Kidney capillary endothelial cell (primary cell): ENCODE measurements around the gene BTBD16.
A peak's percentile ranks its signal among the peaks of the same experiment; 100 is the strongest.

Experiments
- DNase-seq: peaks from one replicate; pipeline ENCODE4 v3.0.0-alpha.2; 2018; ENCODE audit warnings: low spot score

The BTBD16 gene

GRCh38 chr10:122294511-122295450 lies 23.7 kb downstream of the BTBD16 start:
- DNase-seq = peak; percentile 9

DNA sequence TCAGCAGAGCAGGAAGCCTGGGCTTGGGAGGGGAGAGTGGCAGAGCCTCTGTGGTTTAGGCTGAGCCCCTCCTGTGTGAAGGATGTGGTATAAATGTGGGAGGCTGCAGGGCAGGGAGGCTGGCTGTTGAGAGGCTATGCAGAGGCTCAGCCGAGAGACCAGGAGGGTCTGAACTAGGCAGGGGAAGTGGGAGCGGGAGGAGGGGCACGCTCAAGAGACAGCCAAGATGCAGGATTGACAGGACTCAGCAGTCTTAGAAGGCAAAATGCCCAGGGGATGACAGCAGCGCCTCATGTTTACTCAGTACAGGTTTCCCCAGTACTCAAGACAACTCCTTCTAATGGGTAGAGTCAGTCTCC lies 24.3 kb downstream of the BTBD16 start:
- DNase-seq = no peak

GRCh38 chr10:122296363-122297120 lies 25.4 kb downstream of the BTBD16 start:
- no peak for DNase-seq

DNA sequence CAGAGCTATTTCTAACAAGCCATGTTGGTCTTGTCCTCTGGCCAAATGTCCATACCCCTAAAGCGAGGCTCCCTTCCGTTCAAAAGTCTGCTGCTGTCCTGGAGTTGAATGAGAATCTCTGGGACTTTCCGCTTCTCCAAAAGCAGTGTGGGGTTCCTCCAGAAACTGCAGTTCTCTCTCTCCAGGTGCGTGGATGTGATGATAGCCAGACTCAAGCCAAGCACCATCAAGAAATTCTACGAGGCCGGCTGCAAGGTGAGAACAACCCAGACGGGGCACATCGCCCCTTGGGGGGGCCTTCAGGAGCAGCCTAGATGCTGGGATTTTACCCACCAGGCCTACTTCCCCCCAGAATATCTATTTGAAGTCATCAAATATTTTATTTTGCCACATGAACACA lies 26.5 kb downstream of the BTBD16 start:
- no peak for DNase-seq

GRCh38 chr10:122298206-122298597 lies 27.1 kb downstream of the BTBD16 start:
- DNase-seq = no peak

DNA sequence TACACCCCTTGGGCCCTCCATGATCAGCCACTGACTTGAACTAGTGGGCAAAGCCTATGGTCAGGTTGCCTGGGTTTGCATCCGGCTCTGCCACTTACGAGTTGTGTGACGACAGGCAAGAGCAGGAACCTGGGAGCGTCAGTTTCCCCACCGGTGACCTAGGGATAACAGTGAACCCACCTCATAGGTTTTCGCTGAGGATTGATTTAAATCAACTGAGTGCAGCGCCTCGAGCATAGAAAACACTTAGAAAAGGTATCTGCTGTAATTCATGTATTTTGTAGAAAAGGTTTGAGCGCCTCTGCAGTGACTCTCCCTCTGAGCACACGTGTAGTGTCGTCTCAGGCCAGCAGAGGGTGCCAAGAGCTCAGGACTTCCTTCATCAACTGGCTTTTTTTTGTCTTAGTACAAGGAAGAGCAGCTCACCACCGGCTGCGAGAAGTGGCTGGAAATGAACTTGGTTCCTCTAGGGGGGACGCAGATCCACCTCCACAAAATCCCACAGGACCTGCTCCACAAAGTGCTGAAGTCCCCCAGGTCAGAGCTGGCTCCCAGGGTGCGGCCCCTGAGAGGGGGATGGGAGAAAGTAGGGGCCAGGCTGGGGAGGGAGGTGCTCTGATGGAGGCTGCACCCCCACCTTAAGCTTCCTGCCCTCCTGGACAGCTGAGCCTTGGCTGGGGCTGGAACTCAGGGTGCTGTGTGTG lies 27.7 kb downstream of the BTBD16 start:
- peak; percentile 83 for DNase-seq

- no peak for DNase-seq
Observed at GRCh38 chr10:122299423-122300075, 28.5 kb downstream of the BTBD16 start.

- DNase-seq = no peak
Observed at GRCh38 chr10:122301055-122301810, 30.1 kb downstream of the BTBD16 start.

DNA sequence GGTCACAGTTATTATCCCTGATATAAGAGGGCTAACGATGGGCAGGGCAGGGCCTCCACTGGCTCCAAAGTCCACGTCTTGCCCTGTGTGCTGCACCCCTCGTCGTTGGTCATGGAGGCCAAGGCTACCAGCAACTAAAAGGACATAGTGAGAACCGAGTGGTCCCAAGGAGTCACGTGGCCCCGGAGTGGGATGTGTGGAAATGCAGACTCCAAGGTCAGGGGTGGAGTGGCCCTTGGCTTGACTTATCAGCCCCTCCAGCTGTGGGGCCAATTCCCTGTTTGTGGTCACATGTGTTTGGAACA lies 30.7 kb downstream of the BTBD16 start:
- no peak for DNase-seq

DNA sequence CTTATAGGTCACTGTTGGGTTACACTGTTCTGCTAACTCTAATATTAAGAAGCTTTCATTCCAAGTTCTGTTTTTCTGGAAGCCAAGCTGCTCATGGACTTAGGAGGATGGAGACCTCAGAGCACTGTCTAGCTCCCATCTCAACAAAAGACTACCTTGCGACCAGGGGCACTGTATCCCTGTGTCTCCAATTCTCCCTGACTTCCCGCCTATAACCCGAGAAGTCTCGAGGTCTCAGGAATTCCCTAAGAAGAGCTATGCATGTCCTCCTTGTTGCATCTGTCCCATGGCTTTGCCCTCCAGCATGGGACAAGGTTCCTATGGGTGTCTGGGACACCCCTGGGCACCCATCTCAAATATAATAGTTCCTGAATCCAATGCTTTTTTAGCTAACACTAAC lies 31.2 kb downstream of the BTBD16 start:
- DNase-seq = no peak

DNA sequence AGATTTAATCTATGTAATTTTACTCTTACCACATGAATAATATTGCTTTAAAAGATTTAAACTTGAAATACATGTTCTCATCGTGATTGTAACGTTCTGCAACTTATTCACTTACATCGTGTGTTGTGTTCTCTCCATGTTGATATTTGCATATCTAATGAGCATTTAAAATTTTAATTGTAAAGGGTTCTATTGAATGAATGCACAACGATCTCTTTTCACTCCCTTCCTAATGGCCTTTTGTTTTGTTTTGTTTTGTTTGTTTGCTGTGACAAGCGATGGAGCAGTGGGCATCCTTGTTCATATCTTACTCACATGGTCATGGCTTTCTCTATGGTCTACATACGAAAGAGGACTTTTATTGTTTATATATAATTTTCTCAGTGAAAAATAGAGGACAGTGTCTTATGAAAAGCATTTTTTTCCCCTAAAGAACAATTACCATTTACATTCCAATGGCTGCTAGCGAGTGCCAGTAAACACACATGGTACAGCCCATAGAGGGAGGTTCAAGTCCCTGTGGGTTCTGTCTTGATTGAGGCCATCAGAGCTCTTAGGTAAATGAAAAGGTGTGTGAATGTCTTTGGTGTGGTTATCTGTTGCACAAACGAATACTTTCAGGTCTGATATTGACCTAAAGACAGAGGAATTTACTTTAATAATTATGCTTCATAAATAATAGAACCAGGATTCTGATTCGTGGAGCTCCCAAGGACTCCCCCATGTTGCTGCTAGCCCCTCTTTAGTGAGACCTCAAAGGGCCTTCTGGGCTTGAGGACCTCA lies 32.4 kb downstream of the BTBD16 start:
- no peak for DNase-seq

DNA sequence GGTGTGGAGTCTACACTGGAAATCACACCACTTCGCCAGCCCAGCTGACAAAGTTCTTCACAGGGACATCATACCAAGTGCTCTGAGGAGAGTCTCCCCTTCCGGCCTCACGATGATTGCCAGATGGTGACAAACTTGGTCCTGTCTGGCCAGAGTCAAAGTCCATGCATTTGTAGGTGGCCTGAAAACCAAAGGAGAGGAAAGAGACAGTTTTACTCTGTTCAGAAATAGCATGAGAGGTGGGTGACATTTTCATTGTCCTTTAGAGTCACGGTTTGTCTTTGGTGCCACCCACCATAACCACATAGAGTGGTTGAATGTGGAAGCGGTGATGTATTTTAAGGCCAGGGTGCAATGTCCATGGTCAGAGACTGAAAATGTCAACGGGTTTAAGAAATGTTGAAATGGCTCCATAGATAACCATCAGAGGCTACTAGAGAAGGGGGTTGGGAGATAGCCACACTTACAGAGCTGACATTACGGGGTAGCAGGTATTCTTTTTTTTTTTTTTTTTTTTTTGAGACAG lies 33.0 kb downstream of the BTBD16 start:
- DNase-seq = no peak

- no peak for DNase-seq
Observed at GRCh38 chr10:122306282-122306681, 35.2 kb downstream of the BTBD16 start.

DNA sequence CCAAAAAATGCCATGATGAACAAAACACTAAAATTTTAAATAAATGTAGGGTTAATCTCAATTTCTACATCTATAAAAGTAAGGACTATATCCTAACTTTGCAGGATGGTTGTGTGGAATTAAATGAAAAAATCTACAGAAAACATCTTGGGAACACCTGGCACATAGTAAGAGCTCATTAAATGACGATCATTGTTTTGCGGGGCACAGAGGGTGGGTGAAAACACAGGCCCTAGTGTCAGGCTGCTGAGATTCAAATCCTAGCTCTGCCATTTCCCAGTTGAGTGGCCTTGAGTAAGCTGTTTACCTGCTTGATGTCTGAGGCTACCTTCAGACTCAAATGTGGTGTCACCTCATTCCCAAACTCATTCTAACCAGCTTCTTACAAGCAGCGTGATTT lies 35.6 kb downstream of the BTBD16 start:
- DNase-seq = no peak

GRCh38 chr10:122307669-122308416 lies 36.7 kb downstream of the BTBD16 start:
- peak; percentile 99 for DNase-seq

DNA sequence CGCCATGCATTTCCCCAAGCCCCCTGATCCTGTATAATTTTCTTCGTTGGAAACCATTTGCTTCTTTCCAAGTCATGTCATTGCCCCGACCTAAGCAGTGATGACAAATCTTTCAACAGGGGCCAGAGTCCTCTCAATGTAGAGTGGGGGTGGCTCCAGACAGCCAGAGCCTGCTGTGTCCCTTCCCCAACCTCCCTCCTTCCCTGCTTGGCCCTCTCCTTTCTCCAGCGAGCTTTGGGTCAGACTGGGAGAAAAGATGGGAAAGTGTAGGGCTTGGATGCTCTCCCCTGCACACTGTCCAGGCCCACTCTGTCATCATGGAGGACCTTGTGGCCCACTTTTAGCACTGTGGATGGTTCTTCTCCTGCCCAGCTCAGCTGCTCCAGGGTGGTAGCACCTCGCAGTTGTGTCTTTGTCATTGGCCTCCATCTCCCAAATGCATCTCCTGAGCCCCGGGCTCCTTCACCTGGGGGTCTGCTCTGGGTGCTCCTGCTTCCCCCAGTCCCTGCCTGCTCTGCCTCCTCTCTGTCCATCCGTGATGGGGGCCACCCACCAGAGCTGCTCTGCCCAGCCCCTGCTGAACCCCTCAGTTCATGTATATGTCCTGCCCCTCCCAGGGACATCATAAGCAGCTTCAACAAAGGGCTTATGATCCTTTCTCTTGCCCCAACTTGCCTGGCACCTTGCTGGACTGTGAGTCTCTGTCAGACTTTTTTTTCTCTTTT lies 37.5 kb downstream of the BTBD16 start:
- no peak for DNase-seq

DNA sequence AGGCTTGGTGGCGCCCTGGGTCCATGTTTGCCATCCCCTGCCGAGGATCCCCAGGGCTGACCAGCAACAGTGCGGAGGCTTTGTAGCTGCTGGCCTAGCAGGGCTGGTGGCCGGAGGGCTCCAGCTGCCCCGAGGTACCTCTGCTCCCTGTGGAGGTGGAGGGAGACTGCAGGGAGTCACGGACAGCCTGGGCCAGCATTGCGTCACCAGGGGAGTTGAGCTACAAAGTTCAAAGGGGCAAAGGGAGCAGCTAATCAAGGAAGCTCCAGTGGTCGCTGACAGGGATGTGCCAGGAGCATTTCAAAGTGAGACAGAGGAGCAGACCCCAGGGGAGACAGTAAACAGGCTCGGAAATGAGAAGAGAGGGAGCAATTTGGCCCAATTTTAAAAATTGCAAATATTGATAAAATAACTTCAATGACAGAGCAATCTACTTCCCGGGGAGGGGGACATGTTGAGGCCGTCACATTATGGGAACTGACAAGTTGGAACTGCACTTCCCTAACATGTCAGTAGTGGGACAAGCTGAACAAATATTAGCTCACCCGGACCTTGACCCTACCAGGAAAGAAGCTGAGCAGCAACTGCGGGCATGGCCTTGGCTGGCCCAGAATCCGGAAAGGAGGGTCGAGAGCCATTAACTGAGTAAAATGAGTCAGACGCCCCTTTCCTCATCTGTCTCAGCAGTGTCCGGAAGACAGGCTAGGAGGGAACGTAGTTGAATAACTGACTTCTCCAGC lies 39.4 kb downstream of the BTBD16 start:
- peak; percentile 96 for DNase-seq

DNA sequence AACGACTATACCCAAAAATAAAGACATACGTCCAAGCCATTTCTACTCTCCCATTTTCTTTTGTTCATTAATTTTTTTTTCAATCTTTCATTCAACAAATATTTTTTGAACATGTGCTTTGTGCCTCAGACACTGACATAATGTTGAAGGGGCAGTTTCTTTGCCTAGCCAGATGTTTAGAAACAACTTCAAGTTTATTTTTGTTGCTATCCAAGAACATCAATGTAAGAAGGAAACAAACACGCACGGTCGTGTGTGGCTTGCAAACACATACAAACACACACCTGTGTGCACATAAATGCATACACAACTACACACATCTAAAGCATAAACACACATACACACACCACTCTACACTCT lies 39.9 kb downstream of the BTBD16 start:
- no peak for DNase-seq
